B cell (primary cell): ENCODE measurements around the gene CYP2A13. TPM values are rescaled to one million over a fixed set of nuclear protein-coding genes. Genes with fewer than 3 reads are reported as not detected.
"Not testable (repeated sequence)": the region's sequence is repeated elsewhere in the genome, so short reads cannot be mapped to it uniquely, and the experiment has no call there.

Source experiments
- ATAC-seq: fragments of 200-7000 bp; cut with Tn5 transposase; one replicate; pipeline ENCODE4 v1.10.0; 2021; ENCODE audit warnings: low read depth, mild to moderate bottlenecking, moderate number of reproducible peaks, moderate library complexity
- CTCF ChIA-PET: fragments of 350-600 bp; sonication (Branson Sonifier 250); formaldehyde crosslinking; loops from one replicate; lab custom pipeline; 2021; ENCODE audit warnings: antibody characterized with exemption, inconsistent platforms; lab: Charles Lee
- POLR2A ChIA-PET: fragments of 350-600 bp; sonication (Branson Sonifier 250); formaldehyde crosslinking; loops from one replicate; lab custom pipeline; 2021; ENCODE audit warnings: antibody characterized with exemption; lab: Charles Lee
- DNase-seq: peaks from one replicate; pipeline ENCODE4 v3.0.0; 2013
- H2AFZ ChIP-seq: 2 replicates; pipeline ENCODE4 v1.6.1; 2012; ENCODE audit warnings: mild to moderate bottlenecking, low read depth, low read length; ENCODE audit not compliant: insufficient read depth, poor library complexity, severe bottlenecking
- H3K27ac ChIP-seq, 2 donors: 1 replicate in 1 of 2; 2 replicates in 1 of 2; pipeline ENCODE4 v1.5.1; 2012 to 2013; ENCODE audit warnings: low read length in 2 of 2, mild to moderate bottlenecking in 2 of 2, moderate library complexity in 1 of 2
- H3K27me3 ChIP-seq, 4 experiments: fragments of 200-600 bp in 1 of 4; sonication (generic) in 1 of 4; replicated peaks in 1 of 4; 1 replicate in 2 of 4; 2 replicates in 2 of 4; pipeline versions ENCODE4 v1.6.1 to v1.7.0; 2013 to 2016; ENCODE audit warnings: low read length in 3 of 4, mild to moderate bottlenecking in 2 of 4, mixed read lengths in 1 of 4, moderate library complexity in 1 of 4; ENCODE audit not compliant: insufficient read depth in 4 of 4, control insufficient read depth in 3 of 4; ENCODE audit errors: control extremely low read depth in 1 of 4
- H3K36me3 ChIP-seq, 2 experiments: replicated peaks in 1 of 2; 1 replicate in 1 of 2; 2 replicates in 1 of 2; pipeline versions ENCODE4 v1.6.1 to v1.7.1; 2013; ENCODE audit warnings: low read length in 1 of 2; ENCODE audit not compliant: insufficient read depth in 2 of 2, control insufficient read depth in 1 of 2; ENCODE audit errors: control extremely low read depth in 1 of 2, extremely low read depth in 1 of 2
- H3K4me1 ChIP-seq, 2 donors: fragments of 200-600 bp in 1 of 2; sonication (generic) in 1 of 2; 1 replicate in 1 of 2; 2 replicates in 1 of 2; pipeline versions ENCODE4 v1.5.1 to v1.6.1; 2013 to 2017; ENCODE audit warnings: low read length in 2 of 2; ENCODE audit not compliant: control insufficient read depth in 2 of 2, insufficient read depth in 2 of 2
- H3K4me2 ChIP-seq: replicated peaks from 2 replicates; pipeline ENCODE3; 2012; ENCODE audit warnings: mild to moderate bottlenecking, low read depth, low read length; ENCODE audit not compliant: poor library complexity, severe bottlenecking
- H3K4me3 ChIP-seq, 5 experiments: fragments of 200-600 bp in 1 of 5; sonication (generic) in 1 of 5; 1 replicate in 3 of 5; 2 replicates in 2 of 5; pipeline versions ENCODE4 v1.5.1 to v1.7.0; 2011 to 2016; ENCODE audit warnings: low read length in 4 of 5, mild to moderate bottlenecking in 4 of 5, low read depth in 2 of 5, control low read depth in 1 of 5, moderate library complexity in 1 of 5; ENCODE audit not compliant: insufficient read depth in 1 of 5; ENCODE audit errors: control extremely low read depth in 1 of 5, extremely low read depth in 1 of 5
- H3K79me2 ChIP-seq: fragments of 200-600 bp; sonication (generic); one replicate; pipeline ENCODE4 v1.6.0; 2016; ENCODE audit warnings: low read length; ENCODE audit not compliant: control insufficient read depth, insufficient read depth
- H3K9ac ChIP-seq: fragments of 200-600 bp; sonication (generic); 2 replicates; pipeline ENCODE4 v1.6.1; 2017; ENCODE audit warnings: mild to moderate bottlenecking, low read length, moderate library complexity
- H3K9me3 ChIP-seq, 3 donors: one replicate each; pipeline versions ENCODE4 v1.6.1 to v1.7.1; 2013; ENCODE audit warnings: low read length in 2 of 3; ENCODE audit not compliant: control insufficient read depth in 2 of 3, insufficient read depth in 1 of 3; ENCODE audit errors: control extremely low read depth in 1 of 3
- H4K20me1 ChIP-seq: 2 replicates; pipeline ENCODE4 v1.6.0; 2012; ENCODE audit warnings: mild to moderate bottlenecking, low read length; ENCODE audit not compliant: insufficient read depth, control insufficient read depth, poor library complexity, severe bottlenecking
- H3K27ac Mint-ChIP-seq: one replicate; pipeline ENCODE4 v1.8.0; 2021; ENCODE audit warnings: mixed read lengths
- H3K27me3 Mint-ChIP-seq: one replicate; pipeline ENCODE4 v1.8.0; 2021; ENCODE audit warnings: mixed read lengths
- H3K4me1 Mint-ChIP-seq: one replicate; pipeline ENCODE4 v1.8.0; 2021; ENCODE audit warnings: mixed read lengths
- H3K4me3 Mint-ChIP-seq: one replicate; pipeline ENCODE4 v1.8.0; 2021; ENCODE audit warnings: mixed read lengths
- H3K9me3 Mint-ChIP-seq: one replicate; pipeline ENCODE4 v1.8.0; 2022; ENCODE audit warnings: mixed read lengths; ENCODE audit not compliant: insufficient read depth
- EZH2 ChIP-seq: IDR thresholded peaks from 2 replicates; pipeline ENCODE4 v1.6.1; 2012; ENCODE audit warnings: borderline replicate concordance, low read depth, mild to moderate bottlenecking, moderate library complexity, low read length; ENCODE audit not compliant: insufficient read depth, poor library complexity, severe bottlenecking
- WGBS: methylation state at CpG from one replicate; pipeline ENCODE4 v1.1.5; 2013; ENCODE audit warnings: missing lambda C conversion rate; ENCODE audit not compliant: insufficient coverage; 5-methylcytosine and 5-hydroxymethylcytosine counted together
- intact Hi-C: fragments of 100-400 bp; cut with micrococcal nuclease; formaldehyde crosslinking; loops from one replicate; pipeline ENCODE4 v1.10.0; 2022
- polyA plus RNA-seq: library from polyadenylated mRNA; depleted of rRNA; stranded (reverse); fragments of >200 nt; gene quantifications from 2 replicates; pipeline ENCODE4 v1.2.3, GENCODE V29; 2012
- total RNA-seq, 2 donors: library from RNA; stranded (reverse); fragments of 120-200 nt in 1 of 2; gene quantifications; 1 replicate in 1 of 2; 2 replicates in 1 of 2; pipeline versions ENCODE4 v1.2.3 to v1.2.4, GENCODE V29; 2013 to 2022
- TF ChIP-seq, protein P1 (sequence below): fragments of 200-600 bp; IDR thresholded peaks from one replicate; pipeline ENCODE4 v1.8.0; 2022; ENCODE audit warnings: antibody characterized with exemption, mild to moderate bottlenecking

CYP2A13 gene
- total and polyA plus RNA-seq, 2 donors (not counting 1 experiment from before 2014, with no cell fraction given) = not detected

DNA sequence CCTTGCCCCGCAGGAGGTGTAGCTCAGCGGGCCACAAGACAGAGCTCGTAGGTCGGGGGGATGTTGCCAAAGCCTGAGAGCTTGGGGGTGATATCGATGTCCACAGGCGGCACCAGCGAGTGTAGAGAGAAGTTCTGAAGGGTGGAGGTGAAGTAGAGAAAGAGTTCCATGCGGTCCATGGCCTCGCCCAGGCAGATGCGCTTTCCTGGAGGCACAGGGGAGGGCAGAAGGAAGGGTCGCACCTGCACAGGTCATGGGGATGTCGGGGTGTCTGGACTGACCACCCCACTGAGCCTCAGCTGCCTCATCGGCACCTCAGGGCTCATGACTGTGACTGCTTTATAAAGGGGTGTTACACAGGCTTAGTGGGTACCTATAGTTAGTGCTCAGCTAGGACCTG is 37.8 kb upstream of the CYP2A13 start:
- Mint-ChIP-seq H3K4me1 (no peaks in the 10 kb centered on the region), H3K27ac (no peak overlapping the region), H3K4me3 (no peak overlapping the region), H3K9me3 (no peaks in the 10 kb centered on the region), H3K27me3 (peaks cover 42% of the 10 kb centered on the region)
- CTCF ChIA-PET = no interaction called here
- Histone ChIP-seq H3K27me3 (no peaks in the 10 kb centered on the region), H4K20me1 (no peaks in the 10 kb centered on the region), H3K4me1 (no peaks in the 10 kb centered on the region), H3K9me3 (no peaks in the 10 kb centered on the region), H3K36me3 (no peaks in the 10 kb centered on the region), H3K4me2 (no peak overlapping the region), H3K9ac (no peak overlapping the region), H3K4me3 (no peak overlapping the region), H3K27ac (no peak overlapping the region), H2AFZ (no peak overlapping the region), H3K79me2 (no peaks in the 10 kb centered on the region)
- TF ChIP-seq EZH2 = no peak
- TF ChIP-seq, protein P1, sequence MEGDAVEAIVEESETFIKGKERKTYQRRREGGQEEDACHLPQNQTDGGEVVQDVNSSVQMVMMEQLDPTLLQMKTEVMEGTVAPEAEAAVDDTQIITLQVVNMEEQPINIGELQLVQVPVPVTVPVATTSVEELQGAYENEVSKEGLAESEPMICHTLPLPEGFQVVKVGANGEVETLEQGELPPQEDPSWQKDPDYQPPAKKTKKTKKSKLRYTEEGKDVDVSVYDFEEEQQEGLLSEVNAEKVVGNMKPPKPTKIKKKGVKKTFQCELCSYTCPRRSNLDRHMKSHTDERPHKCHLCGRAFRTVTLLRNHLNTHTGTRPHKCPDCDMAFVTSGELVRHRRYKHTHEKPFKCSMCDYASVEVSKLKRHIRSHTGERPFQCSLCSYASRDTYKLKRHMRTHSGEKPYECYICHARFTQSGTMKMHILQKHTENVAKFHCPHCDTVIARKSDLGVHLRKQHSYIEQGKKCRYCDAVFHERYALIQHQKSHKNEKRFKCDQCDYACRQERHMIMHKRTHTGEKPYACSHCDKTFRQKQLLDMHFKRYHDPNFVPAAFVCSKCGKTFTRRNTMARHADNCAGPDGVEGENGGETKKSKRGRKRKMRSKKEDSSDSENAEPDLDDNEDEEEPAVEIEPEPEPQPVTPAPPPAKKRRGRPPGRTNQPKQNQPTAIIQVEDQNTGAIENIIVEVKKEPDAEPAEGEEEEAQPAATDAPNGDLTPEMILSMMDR = no peak
- WGBS = 81% methylated on average over 12 of the region's 13 CpGs
- DNase-seq = no peak
- no peak for ATAC-seq
- intact Hi-C loops = no loop called here
- POLR2A ChIA-PET = no interaction called here

DNA sequence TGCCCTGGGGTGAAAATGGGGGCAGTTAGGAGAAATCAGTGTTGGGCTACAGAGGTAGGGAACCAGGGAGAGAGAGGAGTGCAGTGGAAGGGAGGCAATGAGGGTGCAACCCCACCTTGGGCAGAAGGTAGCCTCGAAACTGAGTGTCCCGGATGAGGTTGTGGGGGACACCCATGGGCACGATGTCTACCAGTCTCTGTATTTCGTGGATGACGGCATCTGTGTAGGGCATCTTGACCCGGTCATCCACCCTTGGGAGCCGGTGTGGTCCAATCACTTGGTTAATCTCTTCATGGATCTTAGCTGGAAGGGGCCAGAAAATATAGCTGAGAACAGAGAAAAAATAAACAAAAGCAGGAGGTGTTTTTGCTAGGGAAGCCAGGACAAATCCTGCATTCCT is 36.1 kb upstream of the CYP2A13 start:
- intact Hi-C loops = not testable (repeated sequence)

DNA sequence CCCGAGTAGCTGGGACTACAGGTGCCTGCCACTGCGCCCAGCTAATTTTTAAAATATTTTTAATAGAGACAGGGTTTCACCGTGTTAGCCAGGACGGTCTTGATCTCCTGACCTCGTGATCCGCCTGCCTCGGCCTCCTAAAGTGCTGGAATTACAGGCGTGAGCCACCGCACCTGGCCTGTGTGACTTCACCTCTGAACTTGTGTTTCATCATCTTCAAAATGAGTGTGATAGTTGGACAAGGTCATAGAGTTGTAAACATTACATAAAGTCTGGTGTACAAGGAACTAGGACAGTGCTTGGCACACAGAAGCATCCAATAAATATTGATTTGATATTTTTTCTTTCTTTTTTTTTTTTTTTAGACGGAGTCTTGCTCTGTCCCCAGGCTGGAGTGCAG is 34.9 kb upstream of the CYP2A13 start:
- H3K9me3 ChIP-seq, ATAC-seq, DNase-seq, H2AFZ ChIP-seq, intact Hi-C loops, H3K27ac Mint-ChIP-seq, H3K4me2 ChIP-seq, H3K4me3 ChIP-seq, H3K9me3 Mint-ChIP-seq, H3K4me1 Mint-ChIP-seq, H3K36me3 ChIP-seq, H3K4me3 Mint-ChIP-seq, H3K79me2 ChIP-seq, H3K4me1 ChIP-seq, H4K20me1 ChIP-seq, H3K27ac ChIP-seq, H3K27me3 ChIP-seq, H3K9ac ChIP-seq, CTCF ChIA-PET, POLR2A ChIA-PET: not testable (repeated sequence)
- 82% methylated on average over 7 of the region's 10 CpGs for WGBS
- H3K27me3 Mint-ChIP-seq = peaks cover 44% of the 10 kb centered on the region

More for the DNA sequence above, 36.1 kb upstream of the CYP2A13 start:
- H3K27me3 ChIP-seq, H3K4me1 Mint-ChIP-seq, ATAC-seq, H3K4me3 Mint-ChIP-seq, H3K9me3 Mint-ChIP-seq, POLR2A ChIA-PET, H3K9ac ChIP-seq, H3K27ac Mint-ChIP-seq, H3K4me1 ChIP-seq, DNase-seq, H3K4me2 ChIP-seq, H3K9me3 ChIP-seq, H2AFZ ChIP-seq, H4K20me1 ChIP-seq, H3K4me3 ChIP-seq, H3K36me3 ChIP-seq, H3K27ac ChIP-seq, H3K79me2 ChIP-seq, CTCF ChIA-PET: not testable (repeated sequence)
- 96% methylated on average over 7 of the region's 7 CpGs for WGBS
- peaks cover 43% of the 10 kb centered on the region for H3K27me3 Mint-ChIP-seq
